ENCODE measurements around the gene NFATC3. TPM values are rescaled to one million over a fixed set of nuclear protein-coding genes. Genes with fewer than 3 reads are reported as not detected.

The NFATC3 gene
- total and polyA plus RNA-seq, 4 donors, result 9.7 to 21.2 (median 16.8) TPM

GRCh38 chr16:68200088-68200783 lies 115.1 kb downstream of the NFATC3 start:
- H3K4me1 ChIP-seq (ENCODE audit: control insufficient read depth in 4 of 4, insufficient read depth in 4 of 4, low read length in 3 of 4), result no peaks in the 10 kb centered on the region
- DNase-seq (ENCODE audit: low spot score), result no peak
- no peak overlapping the region for H3K9ac ChIP-seq (ENCODE audit: low read depth in 1 of 2, low read length in 2 of 2)
- no peaks in the 10 kb centered on the region for H3K27me3 ChIP-seq (ENCODE audit: control insufficient read depth in 4 of 4, insufficient read depth in 4 of 4, low read length in 3 of 4)
- no peaks in the 10 kb centered on the region for H3K9me3 ChIP-seq (ENCODE audit: control insufficient read depth in 4 of 4, low read length in 3 of 4)
- no peak overlapping the region for H3K4me3 ChIP-seq (ENCODE audit: low read depth in 1 of 3, low read length in 3 of 3)
- WGBS, result 81% methylated on average over 3 of the region's 3 CpGs
- peaks cover 0 to 2% (median under 1%) of the 10 kb centered on the region in 4 donors for H3K36me3 ChIP-seq (ENCODE audit: control insufficient read depth in 4 of 4, insufficient read depth in 3 of 4, low read depth in 1 of 4, low read length in 3 of 4)
- TF ChIP-seq YY1 (IDR thresholded peaks at IDR 0.05), result no peak
- no peak for TF ChIP-seq RXRA (IDR thresholded peaks at IDR 0.05)
- TF ChIP-seq RAD21 (IDR thresholded peaks at IDR 0.05), result no peak
- TF ChIP-seq TAF1 (conservative IDR thresholded peaks at IDR 0.05), result no peak
- TF ChIP-seq FOXA1 (IDR thresholded peaks at IDR 0.05), result no peak
- no peak for TF ChIP-seq JUND (IDR thresholded peaks at IDR 0.05)
- TF ChIP-seq EGR1 (IDR thresholded peaks at IDR 0.05; ENCODE audit: low read depth in 2 of 2), result no peak
- TF ChIP-seq SP1 (IDR thresholded peaks at IDR 0.05), result no peak
- no peak for TF ChIP-seq HNF4A (conservative IDR thresholded peaks at IDR 0.05)
- no peak for TF ChIP-seq HNF4G (IDR thresholded peaks at IDR 0.05)
- TF ChIP-seq ZBTB33 (IDR thresholded peaks at IDR 0.05), result no peak
- no peak for TF ChIP-seq CTCF (IDR thresholded peaks at IDR 0.05; ENCODE audit: low read depth, low read length, missing input control)
- no peak for TF ChIP-seq FOXA2 (IDR thresholded peaks at IDR 0.05)
- TF ChIP-seq ATF3 (IDR thresholded peaks at IDR 0.05), result no peak
- no peak overlapping the region for H3K27ac ChIP-seq (ENCODE audit: low read depth in 1 of 2, low read length in 2 of 2)

DNA sequence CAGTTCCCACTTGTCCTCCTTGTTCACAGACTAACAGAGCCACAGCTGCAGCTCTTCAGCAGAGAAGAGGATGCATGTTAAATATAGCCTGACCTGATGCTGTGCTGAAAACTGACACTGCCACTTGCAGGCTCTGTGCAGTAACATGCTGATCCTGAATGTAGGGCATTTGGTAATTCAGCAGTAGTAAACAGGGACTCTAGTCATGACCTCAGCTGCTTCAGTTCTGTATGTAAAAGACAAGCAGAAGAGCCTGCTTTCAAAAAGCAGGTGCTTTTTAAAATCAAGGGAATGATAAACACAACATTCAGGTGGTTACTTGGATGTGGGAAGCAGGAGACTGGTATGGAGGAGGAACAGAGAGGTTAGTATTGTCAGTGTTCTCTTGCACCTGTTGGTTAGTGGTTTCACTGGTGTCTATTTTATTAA lies 116.9 kb downstream of the NFATC3 start:
- Histone ChIP-seq H3K4me3 (ENCODE audit: low read depth in 1 of 3, low read length in 3 of 3) (no peak overlapping the region), H3K9me3 (ENCODE audit: control insufficient read depth in 4 of 4, low read length in 3 of 4) (no peaks in the 10 kb centered on the region), H3K4me1 (ENCODE audit: control insufficient read depth in 4 of 4, insufficient read depth in 4 of 4, low read length in 3 of 4) (no peaks in the 10 kb centered on the region), H3K27me3 (ENCODE audit: control insufficient read depth in 4 of 4, insufficient read depth in 4 of 4, low read length in 3 of 4) (no peaks in the 10 kb centered on the region), H3K27ac (ENCODE audit: low read depth in 1 of 2, low read length in 2 of 2) (no peak overlapping the region), H3K36me3 (ENCODE audit: control insufficient read depth in 4 of 4, insufficient read depth in 3 of 4, low read depth in 1 of 4, low read length in 3 of 4) (peaks cover 0 to 2% (median under 1%) of the 10 kb centered on the region in 4 donors), H3K9ac (ENCODE audit: low read depth in 1 of 2, low read length in 2 of 2) (no peak overlapping the region)
- DNase-seq (ENCODE audit: low spot score), result no peak
- TF ChIP-seq REST (IDR thresholded peaks at IDR 0.05), result no peak
- no peak for TF ChIP-seq RAD21 (IDR thresholded peaks at IDR 0.05)
- no peak for TF ChIP-seq NR2F2 (IDR thresholded peaks at IDR 0.05)
- TF ChIP-seq ATF3 (IDR thresholded peaks at IDR 0.05), result no peak
- TF ChIP-seq FOXA2 (IDR thresholded peaks at IDR 0.05), result no peak
- TF ChIP-seq FOXA1 (IDR thresholded peaks at IDR 0.05), result no peak
- TF ChIP-seq ZBTB33 (IDR thresholded peaks at IDR 0.05), result no peak
- TF ChIP-seq GABPA (IDR thresholded peaks at IDR 0.05 in 1 of 2, conservative IDR thresholded peaks at IDR 0.05 in 1 of 2), result no peak
- TF ChIP-seq SP1 (IDR thresholded peaks at IDR 0.05), result no peak
- TF ChIP-seq EGR1 (IDR thresholded peaks at IDR 0.05; ENCODE audit: low read depth in 2 of 2), result no peak
- no peak for TF ChIP-seq TAF1 (conservative IDR thresholded peaks at IDR 0.05)
- no peak for TF ChIP-seq HNF4G (IDR thresholded peaks at IDR 0.05)
- no peak for TF ChIP-seq YY1 (IDR thresholded peaks at IDR 0.05)
- TF ChIP-seq, protein P1, sequence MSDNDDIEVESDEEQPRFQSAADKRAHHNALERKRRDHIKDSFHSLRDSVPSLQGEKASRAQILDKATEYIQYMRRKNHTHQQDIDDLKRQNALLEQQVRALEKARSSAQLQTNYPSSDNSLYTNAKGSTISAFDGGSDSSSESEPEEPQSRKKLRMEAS (IDR thresholded peaks at IDR 0.05), result no peak
- TF ChIP-seq JUND (IDR thresholded peaks at IDR 0.05), result no peak
- no peak for TF ChIP-seq HNF4A (conservative IDR thresholded peaks at IDR 0.05)
- TF ChIP-seq RXRA (IDR thresholded peaks at IDR 0.05), result no peak

All from liver (tissue), 9 donors.